Psoas muscle (tissue), 8 donors: ENCODE results near the gene LCAT. TPM values are rescaled to one million over a fixed set of nuclear protein-coding genes. Genes with fewer than 3 reads are reported as not detected.

ENCODE experiments used
- ATAC-seq, 4 donors: fragments of 200-7000 bp; cut with Tn5 transposase; one replicate each; pipeline ENCODE4 v1.9.1; 2020; ENCODE audit warnings: moderate library complexity in 3 of 4, mild to moderate bottlenecking in 2 of 4
- DNase-seq, 2 donors: peaks; one replicate each; pipeline ENCODE4 v3.0.0-alpha.2; 2020
- H3K27ac ChIP-seq: fragments of 200-600 bp; one replicate; pipeline ENCODE4 v1.8.0; 2022
- H3K27me3 ChIP-seq, 3 donors: fragments of 200-600 bp in 1 of 3; one replicate each; pipeline versions ENCODE4 v1.6.1 to v1.8.0; 2013 to 2022; ENCODE audit warnings: low read length in 2 of 3, mild to moderate bottlenecking in 2 of 3, moderate library complexity in 1 of 3; ENCODE audit not compliant: insufficient read depth in 3 of 3
- H3K36me3 ChIP-seq, 2 donors: fragments of 200-600 bp in 1 of 2; one replicate each; pipeline versions ENCODE4 v1.6.1 to v1.8.0; 2013 to 2022; ENCODE audit warnings: low read depth in 1 of 2, mild to moderate bottlenecking in 1 of 2, moderate library complexity in 1 of 2; ENCODE audit not compliant: insufficient read depth in 1 of 2
- H3K4me1 ChIP-seq: fragments of 200-600 bp; one replicate; pipeline ENCODE4 v1.8.0; 2022
- H3K4me3 ChIP-seq: fragments of 200-600 bp; one replicate; pipeline ENCODE4 v1.8.0; 2022; ENCODE audit warnings: mild to moderate bottlenecking
- H3K9me3 ChIP-seq: fragments of 200-600 bp; one replicate; pipeline ENCODE4 v1.8.0; 2022
- CTCF ChIP-seq: fragments of 200-600 bp; IDR thresholded peaks from one replicate; pipeline ENCODE4 v1.8.0; 2022; ENCODE audit warnings: antibody characterized with exemption
- WGBS, 3 donors: extraction: QIAGEN DNeasy Blood & Tissue Kit; methylation state at CpG; one replicate each; pipeline versions ENCODE4 v1.1.6 to v1.1.7; 2013; 5-methylcytosine and 5-hydroxymethylcytosine counted together
- intact Hi-C, 2 donors: fragments of 100-400 bp; cut with DNase I; formaldehyde crosslinking; loops; one replicate each; pipeline versions ENCODE4 v1.11.0 to v1.14.2; 2022
- polyA plus RNA-seq, 3 donors: library from polyadenylated mRNA; stranded (reverse); fragments of 200-250 nt; gene quantifications; one replicate each; pipeline ENCODE4 v1.2.3, GENCODE V29; 2013
- total RNA-seq, 4 donors: library from RNA; stranded (reverse); fragmentation: NEBNext Ultra II Directional in 2 of 4; extraction: Animal tissue kit (Norgen Biotek cat#: 25700) in 2 of 4; gene quantifications; one replicate each; pipeline versions ENCODE4 v1.2.1 to v1.2.4, GENCODE V29; 2021 to 2023
- donor health status: healthy with polysubstance abuse.
- donor health status: DM: no; HTN: no; CAD: no; lungs with moderate emphysema.
- donor health status: Bipolar disorder and iron deficiency.
- donor health status: healthy.
- donor health status: DM: yes; HTN: yes; CAD: no.
- donor health status: DM: no; HTN: no; CAD: no.
- donor health status: DM: no; HTN: no; CAD: no.
- donor health status: DM: yes; HTN: yes; CAD: no.

Gene LCAT
- total and polyA plus RNA-seq, 7 donors: 4.1 to 15.1 (median 8.0) TPM

- ATAC-seq: peak in 2 of 4 donors; percentile 0 to 1
- Histone ChIP-seq H3K9me3 (no peaks in the 10 kb centered on the region), H3K4me1 (peaks cover 24% of the 10 kb centered on the region), H3K27ac (peak overlapping the region; percentile 82), H3K4me3 (peak overlapping the region; percentile 81), H3K36me3 (peaks cover 0 to 33% of the 10 kb centered on the region in 2 donors), H3K27me3 (no peaks in the 10 kb centered on the region)
- TF ChIP-seq CTCF: no peak
- no peak for DNase-seq
- 45 to 48% (median 46%) methylated on average over 6 of the region's 6 CpGs for WGBS, 3 donors
- intact Hi-C loops: loop anchor here in 1 of 2 donors (10.0 kb wide), 1 partner anchor 412 kb away; the partner anchor contains the start of gene RIPOR1
Measured at GRCh38 chr16:67936880-67937605, 6.9 kb downstream of the LCAT start.

DNA sequence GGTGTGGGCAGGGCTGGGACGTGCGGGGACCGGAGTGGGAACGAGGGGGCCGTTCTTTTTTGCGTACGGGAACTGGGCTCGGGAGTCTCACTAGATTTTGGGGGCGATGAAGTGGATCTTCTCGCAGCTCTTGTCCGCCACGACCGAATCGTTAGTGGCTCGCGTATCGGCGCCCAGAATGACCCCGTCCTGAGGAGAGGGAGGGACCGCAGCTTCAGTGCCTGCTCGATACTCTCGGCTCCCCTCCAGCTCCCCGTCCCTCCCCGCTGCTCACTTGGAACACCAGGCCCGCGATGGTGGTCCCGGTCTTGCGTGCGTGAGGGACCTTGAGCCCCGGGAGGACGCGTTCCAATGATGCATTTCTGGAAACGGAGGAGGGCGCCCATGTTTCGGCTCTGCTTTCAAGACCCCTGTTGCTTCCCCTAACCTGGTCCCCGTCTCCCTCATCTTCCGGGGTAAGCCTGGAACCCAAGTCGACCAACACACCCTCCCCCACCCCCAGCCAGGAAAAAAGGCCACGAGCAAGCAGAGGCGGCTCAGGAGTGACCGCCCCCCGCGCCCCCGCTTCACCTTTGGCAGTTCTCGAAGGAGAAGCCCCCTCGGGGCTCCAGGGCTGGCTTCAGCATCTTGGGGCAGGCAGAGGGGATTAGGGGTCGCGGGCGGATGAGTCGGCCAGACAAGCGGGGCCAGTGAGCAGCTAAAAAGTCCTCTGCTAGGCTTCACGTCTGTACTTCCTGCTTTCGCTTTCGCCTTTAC is 7.6 kb downstream of the LCAT start, which contains the start of gene PSMB10:
Gene PSMB10, minus strand, starts transcription at position 727 of the 756 bp plus-strand sequence. Its CDS starts 101 bp downstream, at position 626.
- DNase-seq: peak; percentile 47 to 73
- Histone ChIP-seq H3K36me3 (peaks cover 0 to 26% of the 10 kb centered on the region in 2 donors), H3K27me3 (no peaks in the 10 kb centered on the region), H3K4me1 (peaks cover 24% of the 10 kb centered on the region), H3K27ac (peak within 1 kb of the TSS; percentile 82), H3K4me3 (peak within 1 kb of the TSS; percentile 81), H3K9me3 (no peaks in the 10 kb centered on the region)
- peak; percentile 9 to 41 (median 20) for ATAC-seq
- intact Hi-C loops: loop anchor here in 1 of 2 donors (10.0 kb wide), 1 partner anchor 412 kb away; the partner anchor contains the start of gene RIPOR1
- WGBS, 3 donors: 0 to 1% (median 0%) methylated on average over 45 to 54 of the region's 54 CpGs
- TF ChIP-seq CTCF: no peak

DNA sequence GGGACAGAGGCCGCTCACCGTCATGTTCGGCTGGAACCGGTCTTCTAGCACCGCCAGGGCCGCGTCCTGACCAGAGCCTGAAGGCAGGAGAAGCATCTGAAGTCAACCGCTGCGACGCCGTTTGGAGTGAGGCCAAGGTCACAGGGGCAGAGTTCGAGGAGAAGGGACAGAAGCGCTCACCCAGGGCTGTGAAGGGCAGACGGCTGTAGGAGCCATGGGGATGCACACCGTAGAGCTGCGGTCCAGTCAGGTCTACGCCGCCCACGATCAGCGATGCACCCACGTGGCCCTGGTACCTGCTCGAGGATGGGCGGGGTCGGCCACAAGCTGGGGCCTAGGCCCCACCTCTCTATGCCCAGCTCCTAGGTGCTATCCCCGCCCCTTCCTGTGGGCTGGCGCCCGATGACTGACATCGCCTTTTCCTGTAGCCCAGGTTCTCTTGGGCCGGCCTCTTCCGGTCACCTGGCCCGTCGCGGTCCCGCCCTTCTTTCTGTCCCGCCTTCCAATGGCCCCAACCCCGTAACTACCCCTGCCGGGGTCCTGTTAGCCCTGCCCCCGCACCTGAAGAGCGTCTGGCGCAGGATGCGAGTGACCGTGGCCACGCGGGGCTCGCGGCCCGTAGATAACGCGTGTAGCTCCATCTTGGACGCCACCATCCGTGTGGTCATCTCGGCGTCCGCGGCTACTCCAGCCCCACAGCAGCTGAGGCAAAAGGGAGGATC is 8.4 kb downstream of the LCAT start:
- H3K4me3 ChIP-seq: peak overlapping the region; percentile 81
- peak; percentile 89 to 92 (median 92) for ATAC-seq
- DNase-seq: peak; percentile 93 to 96
- 2 to 3% (median 2%) methylated on average over 49 to 55 of the region's 55 CpGs for WGBS, 3 donors
- no peak for TF ChIP-seq CTCF
- peaks cover 24% of the 10 kb centered on the region for H3K4me1 ChIP-seq
- no peaks in the 10 kb centered on the region for H3K9me3 ChIP-seq
- no peaks in the 10 kb centered on the region for H3K27me3 ChIP-seq
- intact Hi-C loops: loop anchor here in 1 of 2 donors (10.0 kb wide), 1 partner anchor 411 kb away; the partner anchor contains the start of gene RIPOR1
- H3K36me3 ChIP-seq: peaks cover 0 to 23% of the 10 kb centered on the region in 2 donors
- peak overlapping the region; percentile 82 for H3K27ac ChIP-seq

DNA sequence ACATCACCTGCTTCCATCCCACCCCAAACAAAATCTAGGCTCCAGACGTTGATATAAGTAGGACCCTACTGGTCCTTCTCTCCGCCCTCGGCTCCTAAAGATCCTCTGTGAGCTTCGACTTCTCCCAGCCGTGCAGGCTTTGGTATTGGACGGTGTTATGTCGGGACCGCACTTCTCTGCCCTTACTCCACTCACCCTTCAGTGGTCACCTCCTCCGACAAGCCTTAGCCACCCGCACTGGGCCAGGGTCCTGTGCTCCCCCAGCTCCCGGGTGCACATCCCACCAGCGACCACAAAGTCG is 8.9 kb downstream of the LCAT start:
- ATAC-seq (peak; percentile 3 to 20 (median 16)), DNase-seq (no peak)
- no peak for TF ChIP-seq CTCF
- Histone ChIP-seq H3K4me3 (peak overlapping the region; percentile 81), H3K27me3 (no peaks in the 10 kb centered on the region), H3K9me3 (no peaks in the 10 kb centered on the region), H3K4me1 (peaks cover 24% of the 10 kb centered on the region), H3K36me3 (peaks cover 0 to 23% of the 10 kb centered on the region in 2 donors), H3K27ac (peak overlapping the region; percentile 82)
- 9 to 17% (median 13%) methylated on average over 13 of the region's 13 CpGs for WGBS, 3 donors
- intact Hi-C loops: loop anchor here in 1 of 2 donors (10.0 kb wide), 1 partner anchor 410 kb away; the partner anchor contains the start of gene RIPOR1
